Vagina (tissue), 2 donors: ENCODE data around the gene OPHN1.

Source experiments
- CTCF ChIP-seq, 3 experiments: fragments of 450-650 bp in 2 of 3; fragments of 200-600 bp in 1 of 3; sonication (generic) in 1 of 3; IDR thresholded peaks; one replicate each; pipeline ENCODE4 v1.5.1; 2017 to 2019; ENCODE audit warnings: antibody characterized with exemption in 3 of 3, mild to moderate bottlenecking in 2 of 3, moderate library complexity in 2 of 3
- POLR2A ChIP-seq, 2 donors: fragments of 450-650 bp; IDR thresholded peaks; one replicate each; pipeline ENCODE4 v1.6.1; 2017; ENCODE audit warnings: antibody characterized with exemption in 2 of 2, mild to moderate bottlenecking in 2 of 2, moderate library complexity in 2 of 2
- POLR2AphosphoS5 ChIP-seq, 2 donors: sonication (generic); formaldehyde crosslinking; IDR thresholded peaks; one replicate each; pipeline ENCODE4 v1.9.0; 2017; ENCODE audit warnings: antibody characterized with exemption in 2 of 2, mild to moderate bottlenecking in 2 of 2, low read depth in 1 of 2; ENCODE audit not compliant: insufficient read depth in 1 of 2

GRCh38 chrX:68413254-68413653, 20.0 kb downstream of the OPHN1 start:
- no peak for TF ChIP-seq CTCF (IDR thresholded peaks at IDR 0.05)
- TF ChIP-seq POLR2AphosphoS5 (IDR thresholded peaks at IDR 0.05; ENCODE audit: insufficient read depth in 1 of 2, low read depth in 1 of 2), result no peak
- no peak for TF ChIP-seq POLR2A (IDR thresholded peaks at IDR 0.05)
